WTC11 (cell line): ENCODE results near the gene EPS8L2. TPM values are rescaled to one million over a fixed set of nuclear protein-coding genes. Genes with fewer than 3 reads are reported as not detected.

Source experiments
- ATAC-seq: fragments of 200-7000 bp; cut with Tn5 transposase; 2 replicates; pipeline ENCODE4 v1.10.0; 2021; ENCODE audit warnings: mild to moderate bottlenecking, moderate library complexity
- CTCF ChIA-PET: fragments of 300-600 bp; sonication (Branson Sonifier 250); formaldehyde crosslinking; loops from one replicate; lab custom pipeline; 2021; ENCODE audit warnings: antibody characterized with exemption; lab: Charles Lee
- POLR2A ChIA-PET: fragments of 350-600 bp; sonication (Branson Sonifier 250); formaldehyde crosslinking; loops from one replicate; lab custom pipeline; 2021; ENCODE audit warnings: antibody characterized with exemption; lab: Charles Lee
- DNase-seq: peaks from one replicate; pipeline ENCODE4 v3.0.0; 2021; ENCODE audit warnings: low spot score
- H3K27ac Mint-ChIP-seq: 2 replicates; pipeline ENCODE4 v1.8.0; 2021; ENCODE audit warnings: mixed read lengths
- H3K27me3 Mint-ChIP-seq: 2 replicates; pipeline ENCODE4 v1.8.0; 2021; ENCODE audit warnings: low read depth, mild to moderate bottlenecking, moderate library complexity, mixed read lengths
- H3K36me3 Mint-ChIP-seq: 2 replicates; pipeline ENCODE4 v1.8.0; 2021; ENCODE audit warnings: mixed read lengths
- H3K4me1 Mint-ChIP-seq: 2 replicates; pipeline ENCODE4 v1.8.0; 2022; ENCODE audit warnings: mixed read lengths
- H3K4me3 Mint-ChIP-seq: 2 replicates; pipeline ENCODE4 v1.8.0; 2021; ENCODE audit warnings: mild to moderate bottlenecking, moderate library complexity, mixed read lengths
- H3K9me3 Mint-ChIP-seq: 2 replicates; pipeline ENCODE4 v1.8.0; 2021; ENCODE audit warnings: mixed read lengths
- AR ChIP-seq: fragments of 250-450 bp; sonication (Bioruptor Pico); IDR thresholded peaks from 2 replicates; pipeline ENCODE4 v1.9.0; 2021; ENCODE audit warnings: mild to moderate bottlenecking
- CTCF ChIP-seq: fragments of 200-600 bp; IDR thresholded peaks from 2 replicates; pipeline ENCODE4 v1.8.0; 2022; ENCODE audit warnings: antibody characterized with exemption
- E2F1 ChIP-seq: sonication (generic); formaldehyde crosslinking; IDR thresholded peaks from 2 replicates; pipeline ENCODE4 v1.8.0; 2022; ENCODE audit warnings: mild to moderate bottlenecking, missing genetic modification reagents
- E2F4 ChIP-seq: sonication (generic); formaldehyde crosslinking; IDR thresholded peaks from 2 replicates; pipeline ENCODE4 v1.8.1; 2022; ENCODE audit warnings: low read depth, mild to moderate bottlenecking, moderate library complexity, missing genetic modification reagents, borderline replicate concordance
- FOXP1 ChIP-seq: sonication (generic); formaldehyde crosslinking; IDR thresholded peaks from 2 replicates; pipeline ENCODE4 v1.8.0; 2022; ENCODE audit warnings: missing genetic modification reagents, mild to moderate bottlenecking, moderate library complexity, borderline replicate concordance
- HMGA2 ChIP-seq: fragments of 250-450 bp; sonication (Bioruptor Pico); IDR thresholded peaks from 2 replicates; pipeline ENCODE4 v1.4.0; 2021; ENCODE audit warnings: mild to moderate bottlenecking, moderate library complexity
- MYBL2 ChIP-seq: sonication (generic); formaldehyde crosslinking; IDR thresholded peaks from 2 replicates; pipeline ENCODE4 v1.8.1; 2023; ENCODE audit warnings: mild to moderate bottlenecking, moderate library complexity, missing genetic modification reagents
- NR2C2 ChIP-seq: sonication (generic); formaldehyde crosslinking; IDR thresholded peaks from 2 replicates; pipeline ENCODE4 v1.8.0; 2022; ENCODE audit warnings: mild to moderate bottlenecking, missing genetic modification reagents
- SMAD4 ChIP-seq: sonication (generic); formaldehyde crosslinking; IDR thresholded peaks from 2 replicates; pipeline ENCODE4 v1.8.0; 2022; ENCODE audit warnings: mild to moderate bottlenecking, missing genetic modification reagents
- TEAD4 ChIP-seq: sonication (generic); formaldehyde crosslinking; IDR thresholded peaks from 2 replicates; pipeline ENCODE4 v1.8.0; 2022; ENCODE audit warnings: mild to moderate bottlenecking, missing genetic modification reagents
- TP53 ChIP-seq: sonication (generic); formaldehyde crosslinking; IDR thresholded peaks from 2 replicates; pipeline ENCODE4 v1.8.1; 2023; ENCODE audit warnings: mild to moderate bottlenecking, missing genetic modification reagents
- ZNF532 ChIP-seq: fragments of 250-450 bp; sonication (Bioruptor Pico); IDR thresholded peaks from 2 replicates; pipeline ENCODE4 v1.9.0; 2021; ENCODE audit warnings: mild to moderate bottlenecking, borderline replicate concordance
- total RNA-seq: library from RNA; stranded (reverse); gene quantifications from 3 replicates; pipeline ENCODE4 v1.2.3, GENCODE V29; 2021

Gene EPS8L2
- total RNA-seq, 1 experiment from 2014 or later: 51.6 TPM

- TF ChIP-seq AR (CRISPR knock-in tag) (no peak), TP53 (CRISPR knock-in tag) (no peak), HMGA2 (no peak), FOXP1 (no peak), SMAD4 (CRISPR knock-in tag) (no peak), ZNF532 (no peak)
Measured at GRCh38 chr11:722346-722811, 16.3 kb downstream of the EPS8L2 start (continued).

- Mint-ChIP-seq H3K4me1 (peaks cover 15% of the 10 kb centered on the region), H3K4me3 (no peak overlapping the region), H3K9me3 (no peaks in the 10 kb centered on the region), H3K27me3 (peaks cover 20% of the 10 kb centered on the region), H3K36me3 (no peaks in the 10 kb centered on the region), H3K27ac (no peak overlapping the region)
- peak; percentile 38; the same call in 1 of the 2 replicates for TF ChIP-seq CTCF
- TF ChIP-seq E2F1: no peak
- DNase-seq: no peak
- CTCF ChIA-PET: interaction anchor here (0.9 to 6.6 kb wide), 11 partner anchors 19 to 169 kb away, joined by 3 to 94 read pairs (median 7); partner anchors contain the start of genes DEAF1, SCT and TMEM80
- no peak for ATAC-seq
- POLR2A ChIA-PET: interaction anchor here (0.6 to 1.2 kb wide), 3 partner anchors 16 to 41 kb away, joined by 3 to 4 read pairs (median 3); no protein-coding TSS in a partner anchor
Measured at GRCh38 chr11:723120-723883, 17.3 kb downstream of the EPS8L2 start.

GRCh38 chr11:724049-724777 is 18.2 kb downstream of the EPS8L2 start:
- CTCF ChIA-PET: interaction anchor here (0.8 to 6.6 kb wide), 11 partner anchors 19 to 169 kb away, joined by 3 to 94 read pairs (median 8); partner anchors contain the start of genes EPS8L2 and TMEM80
- Mint-ChIP-seq H3K36me3 (no peaks in the 10 kb centered on the region), H3K27ac (no peak overlapping the region), H3K27me3 (peaks cover 16% of the 10 kb centered on the region), H3K4me1 (peaks cover 15% of the 10 kb centered on the region), H3K9me3 (no peaks in the 10 kb centered on the region), H3K4me3 (peak overlapping the region; percentile 36; the same call in 1 of the 2 replicates)
- no peak for TF ChIP-seq MYBL2 (CRISPR knock-in tag)
- no peak for TF ChIP-seq E2F4 (CRISPR knock-in tag)
- TF ChIP-seq TEAD4 (CRISPR knock-in tag): no peak
- 0 out of 2 replicates have a peak, but pooled peaks have one; percentile 4 for TF ChIP-seq NR2C2
- TF ChIP-seq ZNF532: no peak
- peak; percentile 62 for DNase-seq
- ATAC-seq: no peak
- POLR2A ChIA-PET: interaction anchor here (0.7 to 1.2 kb wide), 3 partner anchors 23 to 40 kb away, joined by 3 read pairs; partner anchors contain the start of gene TALDO1
